HFFc6 (cell line): ENCODE results near the gene ARHGAP27. TPM values are rescaled to one million over a fixed set of nuclear protein-coding genes. Genes with fewer than 3 reads are reported as not detected.

Experiments used
- DNase-seq: peaks from one replicate; pipeline ENCODE4 v3.0.0-alpha.2; 2018
- H3K27ac Mint-ChIP-seq: 2 replicates; pipeline ENCODE4 v1.8.0; 2020; ENCODE audit warnings: mild to moderate bottlenecking, mixed read lengths
- H3K27me3 Mint-ChIP-seq: 2 replicates; pipeline ENCODE4 v1.8.0; 2021; ENCODE audit warnings: mild to moderate bottlenecking, moderate library complexity, mixed read lengths; ENCODE audit not compliant: insufficient read depth
- H3K36me3 Mint-ChIP-seq: 2 replicates; pipeline ENCODE4 v1.8.0; 2021; ENCODE audit warnings: low read depth, mixed read lengths
- H3K4me1 Mint-ChIP-seq: 2 replicates; pipeline ENCODE4 v1.8.0; 2020; ENCODE audit warnings: low read depth, mixed read lengths
- H3K4me3 Mint-ChIP-seq: 2 replicates; pipeline ENCODE4 v1.8.0; 2020; ENCODE audit warnings: mild to moderate bottlenecking, moderate library complexity, mixed read lengths
- H3K9me3 Mint-ChIP-seq: 2 replicates; pipeline ENCODE4 v1.8.0; 2020; ENCODE audit warnings: mild to moderate bottlenecking, mixed read lengths
- total RNA-seq, 6 experiments: library from RNA; stranded (reverse); fragmentation: NEBNext Ultra II Directional; extraction: Animal tissue kit (Norgen Biotek cat#: 25700); gene quantifications; 2 replicates in 1 of 6; 3 replicates in 5 of 6; pipeline ENCODE4 v1.2.3, GENCODE V29; 2021
- TF ChIP-seq, protein P1 (sequence below): fragments of 200-600 bp; sonication (generic); IDR thresholded peaks from 2 replicates; pipeline ENCODE4 v1.5.0; 2021; ENCODE audit warnings: antibody characterized with exemption, mild to moderate bottlenecking

Gene ARHGAP27
- total RNA-seq, 6 experiments from 2014 or later: 1.8 to 3.8 (median 2.7) TPM

DNA sequence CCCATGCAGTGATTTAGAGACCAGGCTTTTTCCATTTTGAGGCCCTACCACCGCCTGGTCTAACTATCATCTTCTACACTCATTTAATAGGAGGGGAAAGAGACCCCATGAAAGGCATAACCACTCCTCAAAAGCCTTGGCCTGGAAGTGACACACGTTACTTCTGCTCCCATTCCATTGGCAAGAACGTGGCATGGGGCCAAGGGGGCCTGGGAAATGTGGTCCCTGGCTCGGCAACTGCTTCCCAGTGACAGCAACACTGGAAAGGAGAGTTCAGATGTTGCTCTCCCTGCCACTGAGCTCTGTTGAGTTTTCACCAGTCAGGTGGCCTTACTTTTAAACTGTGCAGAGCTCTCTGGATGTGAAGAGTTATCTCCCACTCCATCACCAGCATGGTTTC, 70.7 kb downstream of the ARHGAP27 start:
- H3K4me1 Mint-ChIP-seq: peaks cover 10% of the 10 kb centered on the region
- H3K27ac Mint-ChIP-seq: no peak overlapping the region
- no peaks in the 10 kb centered on the region; the same call in 1 of the 2 replicates for H3K9me3 Mint-ChIP-seq
- no peak for DNase-seq
- peaks cover 9% of the 10 kb centered on the region for H3K27me3 Mint-ChIP-seq
- H3K4me3 Mint-ChIP-seq: no peak overlapping the region
- 0 out of 2 replicates have a peak, but pooled peaks cover 4% of the 10 kb centered on the region for H3K36me3 Mint-ChIP-seq
- TF ChIP-seq, protein P1, sequence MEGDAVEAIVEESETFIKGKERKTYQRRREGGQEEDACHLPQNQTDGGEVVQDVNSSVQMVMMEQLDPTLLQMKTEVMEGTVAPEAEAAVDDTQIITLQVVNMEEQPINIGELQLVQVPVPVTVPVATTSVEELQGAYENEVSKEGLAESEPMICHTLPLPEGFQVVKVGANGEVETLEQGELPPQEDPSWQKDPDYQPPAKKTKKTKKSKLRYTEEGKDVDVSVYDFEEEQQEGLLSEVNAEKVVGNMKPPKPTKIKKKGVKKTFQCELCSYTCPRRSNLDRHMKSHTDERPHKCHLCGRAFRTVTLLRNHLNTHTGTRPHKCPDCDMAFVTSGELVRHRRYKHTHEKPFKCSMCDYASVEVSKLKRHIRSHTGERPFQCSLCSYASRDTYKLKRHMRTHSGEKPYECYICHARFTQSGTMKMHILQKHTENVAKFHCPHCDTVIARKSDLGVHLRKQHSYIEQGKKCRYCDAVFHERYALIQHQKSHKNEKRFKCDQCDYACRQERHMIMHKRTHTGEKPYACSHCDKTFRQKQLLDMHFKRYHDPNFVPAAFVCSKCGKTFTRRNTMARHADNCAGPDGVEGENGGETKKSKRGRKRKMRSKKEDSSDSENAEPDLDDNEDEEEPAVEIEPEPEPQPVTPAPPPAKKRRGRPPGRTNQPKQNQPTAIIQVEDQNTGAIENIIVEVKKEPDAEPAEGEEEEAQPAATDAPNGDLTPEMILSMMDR: no peak

DNA sequence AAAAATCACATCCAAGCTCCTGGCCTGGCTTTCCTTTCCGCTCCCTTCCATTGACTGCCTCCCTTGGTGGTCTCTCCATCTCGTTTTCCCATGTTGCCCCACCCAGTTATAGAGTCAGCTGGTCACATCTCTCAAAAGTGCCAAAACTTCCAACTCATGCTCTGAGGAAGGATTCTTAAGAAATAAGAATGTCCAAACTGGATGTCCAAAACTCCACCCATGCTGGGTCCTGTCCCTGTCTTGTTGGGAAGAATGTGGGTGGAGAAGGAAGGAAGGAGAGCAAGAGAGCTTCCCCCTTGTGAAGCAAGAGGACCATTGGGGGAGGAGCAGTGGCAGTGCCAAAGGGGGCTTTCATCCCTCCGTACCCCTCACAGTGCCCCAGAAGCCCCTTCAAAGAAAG, 71.2 kb downstream of the ARHGAP27 start:
- H3K4me1 Mint-ChIP-seq: peaks cover 7% of the 10 kb centered on the region
- TF ChIP-seq, protein P1: no peak
- peaks cover 10% of the 10 kb centered on the region for H3K27me3 Mint-ChIP-seq
- H3K9me3 Mint-ChIP-seq: no peaks in the 10 kb centered on the region; the same call in 1 of the 2 replicates
- H3K27ac Mint-ChIP-seq: no peak overlapping the region
- DNase-seq: no peak
- H3K36me3 Mint-ChIP-seq: 0 out of 2 replicates have a peak, but pooled peaks cover 4% of the 10 kb centered on the region
- H3K4me3 Mint-ChIP-seq: no peak overlapping the region

DNA sequence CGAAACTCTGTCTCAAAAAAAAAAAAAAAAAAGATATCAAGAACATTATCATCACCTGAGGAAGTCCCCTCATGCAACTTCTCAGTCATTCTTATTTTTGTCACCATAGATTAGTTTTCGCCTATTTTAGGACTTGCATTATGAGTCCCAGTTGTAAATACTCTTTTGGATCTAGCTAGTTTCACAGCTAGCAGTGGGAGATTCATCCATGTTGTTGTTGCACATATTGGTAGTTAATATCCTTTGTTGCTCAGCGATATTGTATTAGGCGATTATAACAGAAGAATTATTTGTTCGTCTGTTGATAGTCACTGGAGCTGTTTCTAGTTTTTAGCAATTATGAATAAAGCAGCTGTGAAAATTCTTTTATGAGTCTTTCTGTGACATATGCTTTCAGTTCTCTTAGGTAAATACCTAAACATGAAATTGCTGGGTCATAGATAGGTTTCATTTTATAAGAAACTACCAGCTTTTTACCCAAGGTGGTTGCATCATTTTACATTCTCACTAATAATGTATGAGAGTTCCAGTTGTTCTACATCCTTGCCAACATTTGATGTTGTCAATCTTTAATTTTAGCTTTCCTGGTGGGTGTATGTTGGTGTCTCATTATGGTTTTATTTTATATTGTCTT, 75.2 kb downstream of the ARHGAP27 start:
- no peak for DNase-seq
- TF ChIP-seq, protein P1: no peak
- peaks cover 3% of the 10 kb centered on the region for H3K9me3 Mint-ChIP-seq

DNA sequence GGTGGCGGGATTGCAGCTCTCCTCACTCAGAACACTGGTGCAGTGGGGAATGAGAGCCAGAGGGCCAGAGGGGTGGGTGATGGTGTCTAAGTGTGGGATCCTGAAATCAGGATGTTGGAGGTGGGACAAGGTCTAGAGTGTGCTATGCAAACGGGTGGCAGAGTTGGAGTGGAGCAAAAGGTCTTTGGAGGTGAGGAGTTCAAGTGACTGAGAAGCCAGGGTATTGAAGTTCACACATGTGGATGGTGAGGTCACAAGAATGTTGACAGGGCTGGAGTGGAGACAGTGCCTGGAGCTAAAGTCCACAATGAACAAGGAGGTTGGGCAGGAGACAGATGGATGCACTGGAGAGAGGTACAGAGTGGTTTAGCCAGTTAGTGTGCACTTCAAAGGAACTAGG, 77.6 kb downstream of the ARHGAP27 start:
- no peak for DNase-seq
- Mint-ChIP-seq H3K36me3 (peaks cover 14% of the 10 kb centered on the region), H3K9me3 (peaks cover 7% of the 10 kb centered on the region), H3K27ac (no peak overlapping the region), H3K27me3 (peaks cover 12% of the 10 kb centered on the region), H3K4me3 (no peak overlapping the region), H3K4me1 (peaks cover 11% of the 10 kb centered on the region; the same call in 1 of the 2 replicates)
- TF ChIP-seq, protein P1: no peak

More for the DNA sequence above, 75.2 kb downstream of the ARHGAP27 start:
- Mint-ChIP-seq H3K27ac (no peak overlapping the region), H3K27me3 (peaks cover 10% of the 10 kb centered on the region), H3K4me3 (no peak overlapping the region), H3K4me1 (peaks cover 11% of the 10 kb centered on the region; the same call in 1 of the 2 replicates), H3K36me3 (0 out of 2 replicates have a peak, but pooled peaks cover 4% of the 10 kb centered on the region)

DNA sequence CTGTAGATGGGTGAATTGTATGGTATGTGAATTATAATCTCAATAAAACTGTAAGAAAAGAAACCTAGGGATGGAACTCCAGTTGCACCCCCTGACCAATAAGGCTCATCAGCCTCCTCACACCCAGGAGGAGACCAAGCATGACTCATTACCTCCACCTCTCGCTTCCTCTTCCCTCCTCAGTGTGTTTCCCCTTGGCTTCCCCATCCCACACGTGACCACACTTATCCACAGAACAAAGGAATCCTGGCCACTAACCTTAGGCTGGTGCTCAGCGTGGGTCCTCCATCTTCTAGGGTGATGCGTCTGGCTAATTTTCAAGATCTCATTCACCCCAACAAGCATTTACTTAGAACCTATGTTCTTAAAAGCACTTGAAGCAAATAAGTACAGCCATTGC, 79.6 kb downstream of the ARHGAP27 start:
- Mint-ChIP-seq H3K4me3 (no peak overlapping the region), H3K9me3 (peaks cover 7% of the 10 kb centered on the region), H3K27me3 (peaks cover 12% of the 10 kb centered on the region), H3K27ac (no peak overlapping the region), H3K4me1 (peaks cover 19% of the 10 kb centered on the region; the same call in 1 of the 2 replicates), H3K36me3 (peaks cover 14% of the 10 kb centered on the region)
- DNase-seq: no peak
- TF ChIP-seq, protein P1: no peak
